GM19372 (cell line): ENCODE measurements around the gene CENPP.

Experiments
- ATAC-seq: cut with Tn5 transposase; IDR thresholded peaks from one replicate; pipeline ENCODE4 v1.9.1; 2021; ENCODE audit warnings: mild to moderate bottlenecking, low read depth, moderate library complexity; ENCODE audit not compliant: unreplicated experiment

CENPP gene

DNA sequence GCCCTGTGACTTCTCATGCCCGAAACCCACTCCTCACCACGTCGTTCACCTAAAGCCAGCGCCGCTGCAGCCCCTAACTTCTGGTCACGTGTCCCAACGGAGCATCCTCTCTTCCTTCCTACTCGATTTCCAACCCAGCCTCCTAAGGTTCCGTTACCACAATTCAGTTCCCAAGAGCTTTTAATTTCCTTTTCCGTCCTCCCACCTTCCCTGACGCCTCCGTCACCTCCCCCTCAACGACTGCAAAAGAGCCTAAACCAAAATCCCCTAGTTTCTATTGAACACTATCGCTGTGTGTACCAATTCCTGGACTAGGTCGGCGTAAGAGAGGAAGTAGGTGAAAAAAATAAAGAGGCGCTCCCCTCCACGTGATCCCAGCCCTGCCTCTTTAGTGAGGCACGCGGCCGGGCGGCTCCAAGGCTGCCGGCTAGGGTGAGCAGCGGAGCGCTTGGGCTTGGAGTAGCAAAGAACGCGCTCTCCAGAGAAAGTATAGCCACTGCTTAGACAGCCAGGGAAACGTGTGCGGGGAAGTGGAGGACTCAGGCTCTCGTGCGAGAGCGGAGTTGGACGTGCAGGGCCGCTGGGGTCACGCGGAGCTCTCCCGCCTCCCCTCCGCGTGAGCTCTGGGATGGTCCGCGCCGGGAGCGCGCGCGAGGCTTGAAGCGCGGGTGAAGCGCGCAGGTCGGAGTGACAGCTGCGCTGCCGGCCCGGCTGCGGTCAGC lies at the start of gene CENPP, which contains the start of gene NOL8:
Gene CENPP, plus strand, starts transcription at position 685 of the 722 bp plus-strand sequence.
Gene NOL8, minus strand, starts transcription at position 82 of the 722 bp plus-strand sequence. CDS start 1,189 bp downstream, outside the sequence.
- ATAC-seq: peak; percentile 93

DNA sequence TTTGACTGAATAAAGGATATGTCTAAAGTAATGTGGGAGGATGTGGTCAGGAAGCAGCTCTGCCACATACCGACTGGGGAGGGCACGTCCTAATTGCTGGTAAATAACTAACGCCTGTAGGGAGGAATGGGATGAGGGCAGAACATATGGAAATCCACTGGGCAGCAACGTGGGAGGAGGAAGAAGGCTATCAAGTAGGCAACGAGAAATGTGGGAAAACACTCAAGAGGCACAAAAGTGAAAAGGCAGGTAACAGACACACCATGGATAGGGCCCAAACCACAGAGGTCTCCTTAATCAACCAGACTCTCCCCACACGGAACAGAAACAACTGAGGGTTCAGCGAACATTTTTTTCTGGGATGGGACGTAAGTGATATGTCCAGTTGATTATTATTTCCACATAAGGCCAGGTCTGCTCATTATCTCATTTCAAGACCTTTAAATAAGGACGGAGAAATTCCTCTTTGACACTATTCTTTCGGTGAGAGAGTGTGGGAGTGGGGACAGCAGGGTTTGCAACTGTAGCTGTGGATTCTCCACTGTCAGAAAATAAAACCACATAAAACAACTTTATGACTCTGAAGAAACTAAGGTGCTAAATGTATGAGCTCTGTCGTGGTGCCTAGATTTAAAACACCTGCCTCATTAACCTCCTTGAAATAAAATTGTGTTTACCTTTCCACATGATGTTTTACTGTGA lies 49.3 kb upstream of the CENPP start:
- no peak for ATAC-seq

DNA sequence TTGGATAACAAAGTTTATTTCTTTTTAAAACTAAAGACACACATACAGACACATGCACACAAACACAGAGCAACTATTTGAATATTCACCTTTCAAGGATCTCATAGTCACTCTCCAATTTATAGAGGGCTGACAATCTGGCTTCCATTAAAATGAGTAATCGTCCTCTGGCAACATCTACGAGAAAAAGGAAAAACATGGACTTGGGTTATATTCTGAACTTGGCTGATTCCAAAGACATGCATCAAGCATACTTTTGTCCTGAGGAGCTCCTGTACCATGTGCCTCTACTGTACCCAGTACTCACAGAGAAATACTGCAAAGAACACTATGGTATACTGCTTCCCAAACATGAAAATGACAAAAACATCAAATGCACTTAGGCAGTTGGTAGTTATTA lies 47.6 kb upstream of the CENPP start:
- no peak for ATAC-seq

DNA sequence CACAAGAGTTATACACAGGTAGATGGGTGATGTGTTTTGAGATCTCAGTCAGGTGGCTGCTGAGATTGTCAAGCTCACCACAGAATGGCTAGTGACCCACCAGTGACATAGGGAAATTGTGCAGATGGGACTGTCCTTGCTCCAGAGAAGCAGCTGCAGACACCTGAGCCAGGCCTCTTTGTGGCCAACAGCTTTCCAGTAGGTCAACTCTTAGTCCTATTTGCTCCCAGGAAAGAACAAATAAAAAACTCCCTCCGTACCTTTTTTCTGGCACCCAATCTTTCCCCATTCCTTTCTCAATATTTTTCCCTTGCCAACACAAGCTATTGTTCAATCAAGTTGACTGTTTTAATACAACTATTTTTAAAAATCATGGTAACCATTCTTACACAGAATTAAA lies 46.5 kb upstream of the CENPP start:
- ATAC-seq: no peak

DNA sequence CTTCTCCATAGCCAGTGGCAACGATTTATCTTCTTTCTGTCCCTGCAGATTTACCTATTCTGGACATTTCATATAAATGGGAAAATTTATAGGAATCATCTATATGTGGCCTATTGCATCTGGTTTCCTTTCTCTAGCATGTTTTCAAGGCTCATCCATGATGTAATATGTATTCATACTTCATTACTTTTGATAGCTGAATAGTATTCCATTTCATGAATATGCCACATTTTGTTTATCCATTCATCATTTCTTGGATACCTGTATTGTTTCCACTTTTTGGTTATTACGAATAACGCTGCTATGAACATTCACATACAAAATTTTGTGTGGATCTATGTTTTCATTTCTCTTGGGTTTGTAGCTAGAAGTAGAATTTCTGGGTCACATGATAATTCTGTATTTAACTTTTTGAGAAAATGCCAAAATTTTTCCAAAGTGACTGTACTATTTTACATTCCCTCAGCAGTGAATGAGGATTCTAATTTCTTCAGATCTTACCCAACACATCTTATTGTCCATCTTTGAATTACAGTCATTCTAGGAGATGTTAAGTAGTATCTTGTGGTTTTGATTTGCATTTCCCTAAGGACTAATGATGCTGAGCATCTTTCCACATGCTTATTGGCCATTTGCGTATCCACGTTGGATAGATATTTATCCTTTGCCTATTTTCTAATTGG lies 35.9 kb upstream of the CENPP start:
- no peak for ATAC-seq

DNA sequence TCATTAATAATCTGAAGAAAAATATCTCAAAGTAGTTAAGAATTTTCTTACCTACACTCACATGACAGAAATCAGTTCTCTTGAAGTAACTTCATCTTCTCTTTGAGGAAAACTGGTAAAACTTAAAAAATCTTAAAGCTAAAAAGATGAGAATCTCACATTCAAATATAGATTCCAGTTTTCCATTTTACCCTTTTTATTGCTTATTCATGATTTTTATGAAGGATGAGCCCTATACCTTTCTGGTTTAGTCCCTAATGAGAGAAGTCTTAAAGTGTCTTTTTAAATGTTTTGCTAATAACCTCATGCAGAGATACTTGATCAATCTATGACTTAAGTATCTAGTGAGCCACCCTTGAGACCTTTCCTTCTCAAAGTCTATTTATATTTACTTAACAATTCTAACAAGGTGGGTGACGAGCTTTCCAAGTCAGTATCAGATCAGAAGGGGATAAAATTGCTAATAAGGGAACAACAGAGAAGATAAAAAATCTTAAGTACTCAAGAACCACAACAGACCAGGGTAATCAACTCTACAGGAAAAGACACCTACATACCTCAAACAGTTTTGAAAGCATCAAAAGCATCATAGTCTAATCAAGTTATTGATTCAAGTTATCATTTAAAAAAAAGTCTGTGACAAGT lies 34.8 kb upstream of the CENPP start:
- no peak for ATAC-seq

DNA sequence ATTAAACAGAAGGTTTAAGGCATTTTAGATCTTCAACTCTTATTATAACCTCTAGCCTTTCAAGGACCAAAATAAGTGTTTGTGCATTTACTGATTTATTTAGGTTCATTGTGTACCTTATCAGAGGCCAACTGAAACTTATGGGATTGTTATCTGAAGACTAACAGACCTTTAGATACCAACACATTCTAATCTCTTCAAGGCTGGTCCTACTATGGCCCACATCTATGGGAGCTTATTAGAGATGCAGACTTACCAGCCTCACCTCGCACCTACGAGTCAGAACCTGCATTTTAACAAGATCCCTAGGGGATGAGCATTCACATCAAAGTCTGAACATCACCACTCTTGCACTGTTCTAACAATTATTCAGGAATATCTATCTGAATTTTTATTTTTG lies 34.2 kb upstream of the CENPP start:
- ATAC-seq: no peak

DNA sequence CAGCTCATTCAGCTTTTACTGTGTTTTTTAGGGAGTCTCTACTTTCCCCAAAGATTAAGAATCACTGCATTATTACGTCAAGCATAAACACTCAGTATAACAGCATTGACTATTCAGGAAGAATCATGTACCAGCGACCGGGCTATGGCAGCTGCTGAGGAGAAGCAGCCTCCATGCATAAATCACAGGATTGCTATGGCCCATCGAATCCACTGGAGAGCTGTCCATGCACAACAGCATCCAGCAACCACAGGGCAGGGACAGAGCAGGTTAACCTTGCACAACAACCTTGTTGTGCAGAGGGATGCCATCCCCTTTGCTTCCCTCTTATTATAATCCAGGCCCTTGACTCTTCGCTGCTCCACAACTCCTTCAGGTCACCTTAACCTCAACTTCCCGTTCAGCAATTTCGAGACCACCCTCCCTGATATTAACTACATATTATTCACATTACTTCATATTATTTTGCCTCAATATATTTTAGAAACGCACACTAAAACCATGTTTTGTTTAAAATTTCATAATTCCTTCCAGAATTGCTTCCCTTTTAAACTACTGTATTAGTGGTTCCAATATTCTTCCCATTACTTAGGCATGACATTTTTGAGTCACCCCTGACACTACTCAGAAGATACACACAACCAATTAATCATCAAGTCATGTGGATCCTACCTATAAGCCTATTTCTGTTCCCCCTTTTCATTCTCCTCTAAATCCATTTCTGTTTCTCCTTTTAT lies 33.2 kb upstream of the CENPP start:
- ATAC-seq: no peak

DNA sequence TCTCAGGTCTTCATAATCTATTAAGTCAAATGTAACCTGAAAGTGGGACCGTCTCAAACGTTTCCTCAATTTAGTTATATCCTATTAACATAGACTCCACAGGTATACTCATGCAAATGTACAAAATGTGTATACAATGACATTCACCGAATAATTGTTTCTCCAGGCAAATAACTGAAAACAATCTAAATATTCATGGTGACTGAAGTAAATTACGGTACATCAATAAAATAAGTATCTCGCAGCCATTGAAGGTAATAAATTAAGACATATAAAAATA lies 32.7 kb upstream of the CENPP start:
- ATAC-seq: no peak

DNA sequence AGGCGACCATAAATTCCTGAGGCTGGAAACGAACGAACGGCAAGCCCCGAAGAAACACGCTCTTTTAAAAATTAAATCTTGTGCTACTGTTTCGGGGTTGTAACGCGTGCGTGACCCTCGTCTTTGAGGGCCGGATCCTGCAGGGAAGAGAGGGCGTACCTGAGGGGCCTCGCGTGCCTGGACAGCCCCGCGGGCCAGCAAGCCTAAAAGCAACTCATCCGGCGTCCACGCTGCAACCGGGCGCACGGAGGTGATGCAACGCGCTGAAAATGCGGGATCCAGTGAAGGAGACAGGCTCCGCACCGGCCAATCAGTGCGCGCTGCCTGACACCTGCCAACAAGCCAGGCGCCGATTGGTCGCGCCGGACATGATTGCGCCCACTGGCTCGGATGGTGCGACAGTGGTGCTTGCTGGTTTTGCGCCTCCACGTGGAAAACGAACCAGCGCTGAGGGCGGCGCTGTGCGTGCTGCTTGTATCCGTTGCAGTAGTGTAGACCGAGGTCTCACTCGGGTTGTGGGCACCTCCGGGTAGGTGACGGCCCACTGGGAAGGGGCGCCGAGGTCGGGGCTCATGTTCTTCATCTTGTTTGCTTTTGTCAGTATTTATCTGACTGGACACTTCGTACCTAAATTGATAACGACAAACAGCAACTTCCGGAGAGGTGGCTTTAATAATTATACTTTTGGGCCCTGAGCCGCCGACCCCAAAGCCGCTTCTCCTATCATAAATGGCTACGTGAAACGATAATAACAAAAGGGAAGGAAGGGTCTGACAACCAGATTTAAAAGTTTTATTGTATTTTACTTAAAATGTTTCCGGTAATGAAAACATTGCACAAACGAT lies 32.1 kb upstream of the CENPP start, which contains the start of gene IARS1:
Gene IARS1, minus strand, starts transcription at position 246 of the 845 bp plus-strand sequence. CDS start 4,278 bp downstream, outside the sequence.
- ATAC-seq: peak; percentile 97

DNA sequence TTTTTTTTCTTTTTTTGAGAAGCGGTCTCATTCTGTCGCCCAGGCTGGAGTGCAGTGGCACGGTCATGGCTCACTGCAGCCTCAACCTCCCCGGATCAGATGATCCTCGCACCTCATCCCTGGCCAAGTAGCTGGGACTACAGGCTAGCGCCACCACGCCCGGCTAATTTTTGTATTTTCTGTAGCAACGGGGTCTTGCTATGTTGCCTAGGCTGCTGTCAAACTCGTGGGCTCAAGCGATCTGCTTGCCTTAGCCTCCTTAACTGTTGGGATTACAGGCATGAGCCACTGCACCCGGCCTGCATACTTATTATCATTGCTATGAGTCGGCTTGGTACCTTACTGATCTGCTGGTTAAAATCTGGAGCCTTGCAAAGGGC lies 31.5 kb upstream of the CENPP start:
- no peak for ATAC-seq

DNA sequence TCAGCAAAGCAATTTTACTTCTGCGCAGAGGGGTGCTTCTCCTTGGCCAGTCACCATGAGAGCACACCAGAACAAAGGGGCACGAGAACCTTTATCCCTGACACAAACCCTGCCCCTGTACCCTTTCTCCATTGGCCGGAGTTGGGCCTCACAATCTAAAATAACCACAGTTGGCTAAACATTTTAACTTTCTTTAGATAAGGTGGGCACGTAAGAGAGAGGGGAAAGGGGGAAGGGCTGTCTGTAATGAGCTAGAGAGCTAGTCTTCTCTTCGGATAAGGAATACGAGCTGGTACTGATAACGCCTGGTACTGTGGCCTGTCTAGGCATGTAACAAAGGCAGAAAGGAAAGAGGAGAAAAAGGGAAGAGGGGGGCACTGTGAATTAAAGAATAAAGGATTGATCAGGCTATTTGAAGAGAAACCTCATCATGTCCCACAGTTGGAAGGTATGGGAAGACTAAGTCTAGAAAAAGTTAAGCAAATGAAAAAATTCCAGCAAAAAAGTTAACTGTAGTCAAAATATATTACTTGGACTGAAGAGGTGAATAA lies 30.4 kb upstream of the CENPP start:
- ATAC-seq: no peak

DNA sequence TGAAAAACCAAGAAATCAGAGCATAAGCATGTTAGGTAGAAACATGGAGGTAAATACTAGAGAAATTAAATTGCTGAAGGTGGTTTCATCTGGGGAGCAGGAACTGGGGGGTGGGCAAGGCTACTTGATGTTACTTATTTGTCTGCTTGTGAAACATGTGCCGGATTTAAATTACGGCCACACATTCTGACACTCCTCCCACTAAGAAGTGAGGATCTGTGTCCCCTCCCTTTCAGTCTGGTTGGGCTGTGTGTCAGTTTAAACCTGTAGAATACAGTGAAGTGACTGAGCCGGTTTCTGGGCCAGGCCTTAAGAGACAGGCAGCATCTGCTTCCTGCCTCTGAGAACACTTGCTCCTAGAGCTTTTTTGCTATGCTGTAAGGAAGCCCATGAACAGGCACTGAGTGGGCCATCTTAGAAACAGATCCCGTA lies 29.9 kb upstream of the CENPP start:
- no peak for ATAC-seq

DNA sequence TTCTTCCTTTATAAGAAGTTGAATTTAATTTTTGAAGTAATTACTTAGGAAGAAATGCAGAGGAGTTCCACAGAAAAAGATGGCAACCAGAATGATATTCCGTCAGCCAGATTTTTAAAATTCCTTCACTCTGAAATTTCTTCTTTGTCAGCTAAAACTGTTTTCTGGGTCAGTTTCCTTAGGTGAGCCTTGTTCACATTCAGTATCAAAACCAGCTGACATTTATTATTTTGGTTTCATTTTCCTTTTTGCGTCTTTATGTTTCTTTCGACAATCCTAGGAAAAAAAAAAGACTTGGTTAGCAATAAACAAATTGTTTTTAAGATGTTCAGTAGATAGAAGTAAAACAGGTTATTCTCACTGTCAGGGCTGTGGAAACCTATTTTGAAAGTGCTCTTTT lies 28.1 kb upstream of the CENPP start:
- ATAC-seq: no peak

DNA sequence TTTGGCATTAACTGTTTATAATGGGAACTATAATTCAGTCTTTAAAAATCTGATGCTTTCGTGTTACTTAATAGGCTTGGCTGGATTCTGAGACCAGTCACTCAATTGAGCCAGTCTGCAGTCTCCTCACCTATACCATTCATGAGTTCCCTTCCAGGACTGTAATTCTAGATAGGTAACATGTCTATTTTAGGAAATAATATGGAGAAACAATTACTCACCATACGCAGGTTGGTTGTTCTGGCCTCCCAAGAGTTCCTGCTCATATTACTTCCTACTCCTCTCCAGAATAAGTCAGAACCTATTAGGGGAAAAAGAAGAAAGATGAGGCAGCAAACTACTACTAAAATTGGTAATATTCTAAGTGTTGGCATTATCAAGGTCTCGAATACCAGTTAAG lies 27.7 kb upstream of the CENPP start:
- ATAC-seq: no peak

DNA sequence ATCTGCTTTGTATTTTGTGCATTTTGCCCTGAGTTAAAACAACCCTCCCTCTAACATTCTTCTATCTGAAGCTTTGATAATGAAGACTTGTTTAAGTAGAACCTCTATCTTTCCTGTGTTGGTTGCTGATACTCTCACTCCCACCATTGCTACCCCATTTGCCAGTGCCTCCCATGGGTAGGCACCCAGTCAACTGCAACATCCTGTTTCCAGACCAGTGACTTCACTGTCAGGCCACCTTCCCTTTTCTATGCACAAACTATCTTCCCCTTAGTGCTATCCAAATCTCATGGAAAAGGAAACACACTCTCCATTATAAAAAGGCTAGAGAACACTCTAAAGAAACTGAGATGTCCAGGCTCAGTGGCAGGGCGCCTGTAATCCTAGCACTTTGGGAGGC lies 26.6 kb upstream of the CENPP start:
- ATAC-seq: no peak

DNA sequence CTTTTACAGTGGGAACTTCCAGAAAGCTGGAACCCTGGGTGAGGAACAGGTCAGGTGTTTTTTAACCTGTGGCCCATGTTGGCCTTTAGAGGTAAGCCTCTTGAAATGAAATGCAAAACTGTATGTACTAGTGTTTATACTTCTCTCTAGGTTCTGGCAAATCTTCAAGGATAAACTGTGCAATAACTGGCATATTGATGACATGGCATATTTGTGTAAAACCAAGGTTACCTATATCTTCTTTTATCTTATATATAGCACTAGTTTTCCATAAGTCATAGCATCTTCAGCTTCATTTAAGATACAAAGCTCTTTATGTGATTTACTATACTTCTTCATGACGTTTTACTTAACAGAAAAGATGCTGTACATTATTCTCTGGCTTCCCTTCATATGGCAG lies 24.8 kb upstream of the CENPP start:
- no peak for ATAC-seq

DNA sequence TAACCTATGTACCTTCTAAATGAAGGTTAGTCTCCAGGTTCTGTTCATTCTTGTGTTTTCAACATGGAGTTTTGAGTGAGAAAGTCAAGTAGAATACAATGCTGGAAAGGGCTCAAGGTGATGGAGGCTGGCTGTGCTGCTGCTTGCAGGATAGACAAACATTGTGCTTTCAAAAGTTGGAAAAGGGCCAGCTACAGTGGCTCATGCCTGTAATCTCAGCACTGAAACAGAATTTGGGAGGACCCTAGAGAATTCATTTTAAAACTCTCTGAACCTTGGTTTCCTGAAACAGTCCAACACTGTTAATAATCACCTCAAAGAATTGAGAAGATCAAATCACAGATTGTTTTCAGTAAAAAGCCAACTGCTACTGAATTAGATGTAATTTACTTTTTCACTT lies 16.9 kb upstream of the CENPP start:
- no peak for ATAC-seq

DNA sequence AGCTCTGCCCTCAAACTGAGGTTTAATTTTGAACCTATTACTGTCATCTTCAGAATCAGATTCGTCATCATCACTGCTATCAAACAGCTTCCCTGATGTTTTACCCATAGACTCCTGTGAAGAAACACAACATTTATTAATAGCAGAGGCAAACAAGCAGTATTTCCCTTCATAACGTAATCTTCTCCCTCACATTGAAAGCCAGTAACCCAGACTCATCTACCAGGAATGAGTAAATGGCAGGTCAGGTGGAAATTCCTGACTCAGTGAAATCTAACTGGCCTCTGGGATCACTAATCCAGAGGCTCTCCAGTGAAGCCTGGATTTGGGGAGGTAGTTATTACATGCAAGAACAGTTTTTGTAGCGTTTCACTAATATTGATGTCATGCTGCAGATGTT lies 15.2 kb upstream of the CENPP start:
- ATAC-seq: no peak
